HepG2 (cell line): ENCODE data around the gene NGFR. TPM values are rescaled to one million over a fixed set of nuclear protein-coding genes. Genes with fewer than 3 reads are reported as not detected.
A peak's percentile ranks its signal among the peaks of the same experiment; 100 is the strongest.

ENCODE experiments used
- ATAC-seq: fragments of 200-7000 bp; cut with Tn5 transposase; 3 replicates; pipeline ENCODE4 v1.9.1; 2020; ENCODE audit warnings: mild to moderate bottlenecking, moderate library complexity
- BruUV-seq: library from RNA; stranded (reverse); fragments of 400-500 nt; replicated peaks from 2 replicates; lab custom pipeline; 2021; lab: Mats Ljungman, UMichigan
- CTCF ChIA-PET: fragments of 300-600 bp; formaldehyde crosslinking; extraction: SDS; loops from one replicate; lab custom pipeline; 2021; ENCODE audit warnings: low total read pairs, inconsistent platforms, low intra/inter-chr PET ratio; lab: Yijun Ruan, JAX
- POLR2A ChIA-PET: fragments of 350-600 bp; sonication (Branson Sonifier 250); formaldehyde crosslinking; loops from one replicate; lab custom pipeline; 2020; ENCODE audit warnings: antibody characterized with exemption, inconsistent platforms; lab: Yijun Ruan, JAX
- DNase-seq: peaks from one replicate; pipeline ENCODE4 v3.0.0-alpha.2; 2015; ENCODE audit warnings: low spot score
- FAIRE-seq: peaks from 3 replicates; lab custom pipeline; 2011; peaks lifted over from hg19 to GRCh38; lab: Jason Lieb, UNC
- H2AFZ ChIP-seq: one replicate; pipeline ENCODE4 v1.6.1; 2011; ENCODE audit warnings: low read length, inconsistent platforms
- H3K27ac ChIP-seq: fragments of 300-600 bp; 3 replicates; pipeline ENCODE4 v1.8.0; 2011; ENCODE audit warnings: mixed run types, mild to moderate bottlenecking, mixed read lengths, low read length, inconsistent platforms; ENCODE audit not compliant: insufficient read depth; ENCODE audit errors: extremely low read length
- H3K27me3 ChIP-seq, 2 experiments: fragments of 200-600 bp in 1 of 2; 2 replicates in 1 of 2; 3 replicates in 1 of 2; pipeline versions ENCODE4 v1.6.0 to v1.8.0; 2011; ENCODE audit warnings: low read length in 2 of 2, mild to moderate bottlenecking in 2 of 2, moderate library complexity in 2 of 2, inconsistent platforms in 1 of 2; ENCODE audit not compliant: insufficient read depth in 2 of 2, control insufficient read depth in 1 of 2
- H3K36me3 ChIP-seq, 2 experiments: fragments of 200-600 bp in 1 of 2; replicated peaks in 1 of 2; 2 replicates in 1 of 2; 3 replicates in 1 of 2; pipeline versions ENCODE4 v1.5.1 to v1.8.0; 2011; ENCODE audit warnings: low read length in 2 of 2, inconsistent platforms in 1 of 2; ENCODE audit not compliant: insufficient read depth in 2 of 2, control insufficient read depth in 1 of 2
- H3K4me1 ChIP-seq: 2 replicates; pipeline ENCODE4 v1.5.1; 2012; ENCODE audit warnings: low read length, inconsistent platforms; ENCODE audit not compliant: insufficient read depth
- H3K4me2 ChIP-seq: 2 replicates; pipeline ENCODE4 v1.6.0; 2011; ENCODE audit warnings: low read depth, low read length, inconsistent platforms
- H3K4me3 ChIP-seq, 3 experiments: fragments of 200-600 bp in 1 of 3; sonication (generic), shearing (Covaris generic) in 1 of 3; replicated peaks in 1 of 3; 2 replicates each; pipeline ENCODE4 v1.5.1; 2011 to 2016; ENCODE audit warnings: low read length in 3 of 3, inconsistent platforms in 2 of 3, low read depth in 2 of 3, mild to moderate bottlenecking in 2 of 3, control low read depth in 1 of 3, mixed read lengths in 1 of 3; ENCODE audit not compliant: insufficient read depth in 1 of 3
- H3K79me2 ChIP-seq: one replicate; pipeline ENCODE4 v1.6.1; 2011; ENCODE audit warnings: low read length, inconsistent platforms; ENCODE audit not compliant: insufficient read depth
- H3K9ac ChIP-seq: 2 replicates; pipeline ENCODE4 v1.6.0; 2011; ENCODE audit warnings: mild to moderate bottlenecking, low read depth, low read length, inconsistent platforms; ENCODE audit not compliant: insufficient read depth
- H3K9me3 ChIP-seq: 2 replicates; pipeline ENCODE4 v1.5.1; 2012; ENCODE audit warnings: mild to moderate bottlenecking, low read length
- H4K20me1 ChIP-seq: 2 replicates; pipeline ENCODE4 v1.6.0; 2011; ENCODE audit warnings: inconsistent platforms, mild to moderate bottlenecking, low read length, moderate library complexity; ENCODE audit not compliant: insufficient read depth
- CEBPG ChIP-seq: IDR thresholded peaks from 2 replicates; pipeline ENCODE4 v1.6.1; 2016
- NAIF1 ChIP-seq: sonication (generic); formaldehyde crosslinking; IDR thresholded peaks from 2 replicates; pipeline ENCODE4 v1.5.0; 2020; ENCODE audit warnings: mild to moderate bottlenecking, missing genetic modification reagents, borderline replicate concordance
- SSRP1 ChIP-seq: IDR thresholded peaks from 2 replicates; pipeline ENCODE4 v1.6.1; 2016; ENCODE audit warnings: control low read depth
- TEAD2 ChIP-seq: sonication (generic); formaldehyde crosslinking; IDR thresholded peaks from 2 replicates; pipeline ENCODE4 v1.9.0; 2021; ENCODE audit warnings: missing genetic modification reagents
- THRA ChIP-seq: sonication (generic); formaldehyde crosslinking; IDR thresholded peaks from 2 replicates; pipeline ENCODE4 v1.4.0; 2020; ENCODE audit warnings: missing genetic modification reagents, borderline replicate concordance
- ZBTB43 ChIP-seq: sonication (generic); formaldehyde crosslinking; conservative IDR thresholded peaks from 2 replicates; pipeline ENCODE4 v1.4.0; 2020; ENCODE audit warnings: missing genetic modification reagents
- ZMAT3 ChIP-seq: sonication (generic); formaldehyde crosslinking; conservative IDR thresholded peaks from 2 replicates; pipeline ENCODE4 v1.7.0; 2021; ENCODE audit warnings: missing genetic modification reagents
- WGBS: methylation state at CpG from one replicate; pipeline ENCODE4 v1.1.6; 2017; ENCODE audit warnings: low lambda C conversion rate; 5-methylcytosine and 5-hydroxymethylcytosine counted together
- in situ Hi-C: cut with HindIII; loops from 2 replicates; pipeline ENCODE4 v1.10.0; 2017; ENCODE audit warnings: low pct_unique_long_range_greater_than_20kb; ENCODE audit not compliant: extremely low pct_ligation_motif_present
- intact Hi-C: fragments of 100-400 bp; cut with micrococcal nuclease; formaldehyde crosslinking; loops from one replicate; pipeline ENCODE4 v1.10.0; 2022; ENCODE audit not compliant: unreplicated experiment
- polyA plus RNA-seq, 8 experiments: library from polyadenylated mRNA; depleted of rRNA in 3 of 8; stranded (reverse) in 7 of 8; unstranded in 1 of 8; fragments of >200 nt; fragmentation: Illumina TruSeq in 4 of 8; extraction: Trizol in 4 of 8; gene quantifications; 2 replicates each; pipeline versions ENCODE4 v1.2.1 to v1.2.3, GENCODE V29; 2011 to 2016; ENCODE audit warnings: low read depth in 4 of 8, missing spikeins in 1 of 8, mixed read lengths in 1 of 8; ENCODE audit not compliant: insufficient read depth in 1 of 8
- total RNA-seq, 5 experiments: library from RNA; depleted of rRNA; stranded (reverse); fragments of >200 nt; fragmentation: Illumina TruSeq; extraction: Trizol; gene quantifications; 2 replicates each; pipeline ENCODE4 v1.2.3, GENCODE V29; 2016; ENCODE audit warnings: low read depth in 1 of 5

The NGFR gene
- total and polyA plus RNA-seq, 2 of the 13 experiments (the other 11 are each of a cell fraction or from before 2014, with no cell fraction given) = 1.1 to 1.8 TPM

- in situ Hi-C loops = loop anchor here (5.0 kb wide), 2 partner anchors 57 to 142 kb away; partner anchors contain the start of genes NGFR and PHB1
- POLR2A ChIA-PET = no interaction called here
Measured at GRCh38 chr17:49553676-49554335, 58.7 kb downstream of the NGFR start.

More at GRCh38 chr17:49553676-49554335, 58.7 kb downstream of the NGFR start:
- H3K4me3 ChIP-seq = no peak overlapping the region
- WGBS = 2% methylated on average over 8 of the region's 8 CpGs
- no peaks in the 10 kb centered on the region for H3K36me3 ChIP-seq
- no peak overlapping the region for H3K4me2 ChIP-seq
- FAIRE-seq (no peak), DNase-seq (no peak), ATAC-seq (no peak)
- H2AFZ ChIP-seq = no peak overlapping the region
- BruUV-seq = no TSS peak
- CTCF ChIA-PET = interaction anchor here (1.8 kb wide), 1 partner anchor 146 kb away, joined by 5 read pairs; no protein-coding TSS in a partner anchor
- H3K9ac ChIP-seq = no peak overlapping the region
- peaks cover 14 to 45% of the 10 kb centered on the region in 2 experiments for H3K27me3 ChIP-seq
- intact Hi-C loops = loop anchor here (10.0 kb wide), 1 partner anchor 239 kb away; no protein-coding TSS in a partner anchor
- peaks cover 51% of the 10 kb centered on the region for H3K4me1 ChIP-seq
- no peaks in the 10 kb centered on the region for H3K9me3 ChIP-seq
- H4K20me1 ChIP-seq = no peaks in the 10 kb centered on the region
- no peak overlapping the region for H3K27ac ChIP-seq
- no peaks in the 10 kb centered on the region for H3K79me2 ChIP-seq
- TF ChIP-seq ZMAT3 (CRISPR knock-in tag) = no peak
- no peak for TF ChIP-seq TEAD2 (CRISPR knock-in tag)
- TF ChIP-seq CEBPG = 0 out of 2 replicates have a peak, but pooled peaks have one; percentile 25
- TF ChIP-seq THRA (CRISPR knock-in tag) = no peak
- no peak for TF ChIP-seq ZBTB43 (CRISPR knock-in tag)
- no peak for TF ChIP-seq SSRP1 (CRISPR knock-in tag)
- no peak for TF ChIP-seq NAIF1 (CRISPR knock-in tag)
- TF ChIP-seq, all 625 proteins: peak for 1
